ENCODE results near the gene RNF225.
"Not testable (repeated sequence)": the region's sequence is repeated elsewhere in the genome, so short reads cannot be mapped to it uniquely, and the experiment has no call there.

The RNF225 gene

GRCh38 chr19:58387338-58388174 is 7.9 kb upstream of the RNF225 start:
- no peak for DNase-seq

- no peak for DNase-seq
These were observed 7.3 kb upstream of the RNF225 start for GRCh38 chr19:58388175-58388526.

DNA sequence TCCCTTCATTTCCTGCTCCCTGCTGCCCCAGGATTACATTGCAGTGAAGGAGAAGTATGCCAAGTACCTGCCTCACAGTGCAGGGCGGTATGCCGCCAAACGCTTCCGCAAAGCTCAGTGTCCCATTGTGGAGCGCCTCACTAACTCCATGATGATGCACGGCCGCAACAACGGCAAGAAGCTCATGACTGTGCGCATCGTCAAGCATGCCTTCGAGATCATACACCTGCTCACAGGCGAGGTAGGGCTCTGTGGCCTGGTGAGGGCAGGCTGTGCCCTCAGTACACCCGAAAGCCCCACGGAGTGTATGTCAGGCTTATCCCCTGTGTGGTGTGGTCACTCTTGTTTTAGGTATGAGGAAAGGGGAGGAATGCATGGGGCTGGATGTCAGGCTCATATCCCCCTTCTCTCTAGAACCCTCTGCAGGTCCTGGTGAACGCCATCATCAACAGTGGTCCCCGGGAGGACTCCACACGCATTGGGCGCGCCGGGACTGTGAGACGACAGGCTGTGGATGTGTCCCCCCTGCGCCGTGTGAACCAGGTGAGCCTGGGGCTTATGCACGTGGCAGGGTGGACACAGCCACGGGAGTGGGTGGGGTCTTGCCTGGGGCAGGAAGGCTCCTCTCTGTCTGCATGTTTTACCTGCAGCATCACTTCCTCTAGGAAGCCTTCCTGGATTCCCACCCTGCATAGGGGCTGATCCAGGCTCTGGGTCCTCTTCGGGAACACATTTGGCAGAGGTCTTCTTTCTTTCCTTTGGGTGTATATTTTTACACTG is 2.3 kb upstream of the RNF225 start:
- no peak for DNase-seq

- DNase-seq: no peak
These were observed 1.8 kb upstream of the RNF225 start for GRCh38 chr19:58393725-58394033.

DNA sequence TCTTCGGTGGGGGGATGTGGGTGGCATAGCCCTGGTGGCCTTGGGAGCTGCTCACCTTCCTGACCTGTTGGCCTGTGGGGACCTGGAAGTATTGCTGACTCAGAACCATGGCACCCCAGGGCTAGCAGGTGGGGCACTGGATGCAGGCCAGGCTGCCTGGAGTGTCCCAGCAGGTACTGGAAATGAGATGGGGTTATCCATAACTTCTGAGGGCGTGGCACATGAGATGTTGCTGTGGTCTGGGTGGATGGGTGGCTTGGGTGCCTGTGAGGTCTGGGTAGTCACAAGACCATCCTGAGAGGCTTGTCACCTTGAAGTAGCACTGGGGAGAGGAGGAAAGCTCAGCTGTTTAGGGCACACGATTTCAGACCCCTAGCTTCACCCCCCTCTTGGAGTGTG is 636 bp upstream of the RNF225 start:
- DNase-seq: no peak

- no peak for DNase-seq
These were observed 647 bp downstream of the RNF225 start for GRCh38 chr19:58395979-58396627.

- no peak for DNase-seq
These were observed 1.5 kb downstream of the RNF225 start for GRCh38 chr19:58396691-58397532.

- DNase-seq: no peak
These were observed 2.1 kb downstream of the RNF225 start for GRCh38 chr19:58397533-58398037.

DNA sequence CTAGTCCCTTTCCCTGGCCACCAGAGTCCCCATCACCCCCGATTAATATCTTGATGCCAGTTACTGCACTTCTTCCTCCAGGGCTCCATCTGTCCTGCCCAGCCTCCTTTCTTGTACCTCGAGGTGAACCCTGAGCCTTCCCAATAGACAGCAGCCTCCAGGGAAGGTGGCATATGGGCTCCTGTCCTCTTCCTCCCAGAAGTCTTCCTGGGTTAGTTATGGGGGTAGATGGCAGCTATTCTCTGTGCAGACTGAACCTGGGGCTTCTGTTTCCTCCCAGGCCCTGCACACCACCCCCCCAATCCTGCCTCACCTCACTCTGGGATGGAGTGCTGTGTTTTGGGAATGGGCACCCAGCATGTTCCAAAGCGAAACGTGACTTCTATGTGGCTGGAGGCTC is 2.6 kb downstream of the RNF225 start:
- no peak for DNase-seq

GRCh38 chr19:58398545-58398944 is 3.1 kb downstream of the RNF225 start:
- no peak for DNase-seq

- DNase-seq: no peak
These were observed 4.4 kb downstream of the RNF225 start for GRCh38 chr19:58399903-58400302.

DNA sequence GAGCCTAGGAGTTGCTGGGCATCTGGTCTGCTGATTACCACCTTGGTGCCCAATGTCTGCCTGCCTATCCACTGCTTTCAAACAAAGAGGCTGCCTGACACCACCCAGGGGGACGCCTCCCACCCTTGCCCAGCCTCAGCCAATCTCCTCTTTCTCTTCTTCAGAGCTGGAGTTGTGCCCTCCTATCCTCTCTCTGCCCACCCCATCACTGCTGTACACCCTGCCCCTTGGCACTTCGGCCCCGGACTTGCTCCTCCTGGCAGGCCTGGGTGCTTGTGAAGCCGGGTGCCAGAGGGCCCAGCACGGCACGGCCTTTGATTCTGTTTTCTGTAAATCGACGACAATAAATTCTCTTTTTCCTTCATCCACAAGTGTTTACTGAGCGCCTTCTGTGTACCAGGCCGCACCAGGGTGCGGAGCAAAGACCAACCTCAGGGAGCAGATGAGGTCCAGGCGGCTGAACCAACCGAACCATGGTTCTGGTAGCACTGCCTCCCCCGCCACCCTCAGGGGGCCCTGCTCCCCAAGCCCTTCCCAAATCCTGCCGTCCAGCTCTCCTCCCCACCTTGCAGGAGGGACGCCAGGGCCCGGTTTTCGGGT is 5.0 kb downstream of the RNF225 start:
- DNase-seq: no peak

DNA sequence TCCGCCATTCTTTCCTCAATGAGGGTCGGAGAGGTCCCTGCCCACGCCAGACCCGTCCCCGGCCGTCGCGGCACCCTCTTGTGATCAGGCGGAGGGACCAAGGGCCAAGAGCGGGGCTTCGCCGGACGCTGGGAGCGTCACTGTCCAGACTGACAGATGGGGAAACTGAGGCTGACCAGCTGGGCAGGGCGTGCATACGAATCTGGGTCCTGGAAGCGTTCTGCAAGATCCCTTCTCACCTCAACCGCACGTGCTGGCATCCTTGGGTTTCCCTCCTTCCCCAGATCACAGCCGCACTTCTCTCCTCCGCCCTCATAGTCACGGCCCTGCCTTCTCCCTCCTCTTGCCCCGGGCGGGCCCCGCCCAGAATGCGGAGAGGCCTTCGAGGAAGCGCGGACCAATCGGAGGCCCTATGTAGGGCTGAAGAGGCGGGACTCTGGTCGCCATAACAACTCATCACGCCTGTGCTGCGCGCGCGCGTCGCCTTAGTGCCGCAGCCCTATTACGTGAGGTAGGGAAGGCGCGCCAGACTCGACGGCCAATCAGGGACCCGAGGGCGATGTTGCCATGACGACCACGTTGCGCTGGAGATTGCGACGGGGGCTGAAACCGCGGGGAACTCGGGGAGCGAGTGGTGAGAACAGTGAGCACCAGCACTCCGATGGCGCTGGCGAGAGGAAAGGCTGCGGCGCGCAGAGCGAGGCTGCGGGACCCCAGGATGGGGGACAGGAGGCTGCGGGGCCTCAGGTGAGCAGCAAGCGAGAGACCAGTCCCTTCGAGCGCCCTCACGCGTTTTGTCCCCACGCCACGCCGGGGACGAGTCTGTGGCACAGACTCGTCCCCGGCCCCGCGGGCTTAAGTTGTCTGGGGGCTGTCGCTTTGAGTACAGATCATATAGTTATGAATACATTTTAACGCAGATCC is 5.7 kb downstream of the RNF225 start:
- peak; percentile 98 to 100 for DNase-seq

GRCh38 chr19:58401840-58402421 is 6.5 kb downstream of the RNF225 start:
- DNase-seq: no peak

DNA sequence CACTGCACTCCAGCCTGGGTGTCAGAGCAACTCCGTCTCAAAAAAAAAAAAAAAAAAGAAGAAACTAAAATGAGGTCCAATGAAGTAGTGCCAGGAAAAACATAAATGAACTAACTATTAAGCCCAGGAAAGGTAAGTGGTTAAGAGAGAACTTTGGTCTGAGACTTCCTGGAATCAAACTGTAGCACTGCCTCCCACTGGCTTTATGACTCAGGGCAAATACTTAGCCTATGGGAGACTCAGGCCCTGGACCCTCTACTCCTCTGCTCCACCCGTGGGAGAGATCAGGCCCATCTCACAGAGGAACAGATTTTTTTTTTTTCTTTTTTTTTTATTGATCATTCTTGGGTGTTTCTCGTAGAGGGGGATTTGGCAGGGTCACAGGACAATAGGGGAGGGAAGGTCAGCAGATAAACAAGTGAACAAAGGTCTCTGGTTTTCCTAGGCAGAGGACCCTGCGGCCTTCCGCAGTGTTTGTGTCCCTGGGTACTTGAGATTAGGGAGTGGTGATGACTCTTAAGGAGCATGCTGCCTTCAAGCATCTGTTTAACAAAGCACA is 8.5 kb downstream of the RNF225 start:
- not testable (repeated sequence) for DNase-seq

- no peak for DNase-seq
These were observed 11.6 kb downstream of the RNF225 start for GRCh38 chr19:58406818-58407657.

DNA sequence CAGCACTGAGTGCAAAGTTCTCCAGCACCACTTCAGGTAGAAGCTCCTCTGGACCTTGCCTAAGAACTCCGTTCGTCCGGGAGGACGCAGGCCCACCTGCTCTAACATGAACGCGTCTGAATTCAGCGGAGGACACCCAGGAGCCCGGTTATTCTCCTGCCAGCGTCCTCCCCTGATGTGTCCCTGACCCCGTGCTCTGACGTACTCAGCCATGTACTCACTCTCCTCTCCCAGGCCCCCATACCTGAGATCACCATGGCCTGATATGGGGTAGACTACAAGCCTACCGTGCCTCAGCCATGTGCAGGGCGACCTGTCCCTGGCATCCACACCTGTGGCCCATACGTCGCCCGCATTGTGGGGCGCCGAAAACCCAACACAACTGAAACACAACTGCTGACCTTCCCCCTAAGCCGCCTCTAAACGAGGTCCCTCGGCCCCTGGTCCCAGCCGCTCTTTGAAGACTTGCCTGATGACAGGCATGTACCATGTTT is 12.2 kb downstream of the RNF225 start:
- DNase-seq: no peak

GRCh38 chr19:58408152-58409009 is 12.9 kb downstream of the RNF225 start, which contains the start of gene ZNF584:
Gene ZNF584, plus strand, starts transcription at chr19:58408649. Its CDS starts 499 bp downstream, at chr19:58409148.
- DNase-seq: peak; percentile 78 to 90

All from NCI-H187 (cell line).